ENCODE measurements around the gene CRYBB3.
A peak's percentile ranks its signal among the peaks of the same experiment; 100 is the strongest.
"Not testable (repeated sequence)": the region's sequence is repeated elsewhere in the genome, so short reads cannot be mapped to it uniquely, and the experiment has no call there.

CRYBB3 gene

DNA sequence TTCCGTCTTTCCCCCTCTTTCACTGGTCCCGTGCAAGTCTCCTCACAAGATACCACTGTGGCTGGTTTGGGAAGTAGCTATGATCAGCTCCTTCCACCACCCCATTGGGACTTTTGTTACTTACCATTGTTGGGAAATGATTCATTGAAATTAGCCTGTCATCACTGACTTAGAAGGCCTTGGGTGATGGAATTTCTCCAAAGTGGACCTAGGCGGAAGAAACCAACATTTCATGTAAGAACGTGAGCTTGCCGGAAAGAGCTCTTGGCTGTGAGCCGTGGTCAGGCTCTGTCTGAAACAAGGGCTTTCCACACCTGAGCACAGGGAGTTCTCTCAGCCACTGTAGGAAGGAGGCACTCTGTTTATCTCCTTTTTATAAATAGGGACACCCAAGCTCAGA is 23.5 kb upstream of the CRYBB3 start:
- TF ChIP-seq, protein P1, sequence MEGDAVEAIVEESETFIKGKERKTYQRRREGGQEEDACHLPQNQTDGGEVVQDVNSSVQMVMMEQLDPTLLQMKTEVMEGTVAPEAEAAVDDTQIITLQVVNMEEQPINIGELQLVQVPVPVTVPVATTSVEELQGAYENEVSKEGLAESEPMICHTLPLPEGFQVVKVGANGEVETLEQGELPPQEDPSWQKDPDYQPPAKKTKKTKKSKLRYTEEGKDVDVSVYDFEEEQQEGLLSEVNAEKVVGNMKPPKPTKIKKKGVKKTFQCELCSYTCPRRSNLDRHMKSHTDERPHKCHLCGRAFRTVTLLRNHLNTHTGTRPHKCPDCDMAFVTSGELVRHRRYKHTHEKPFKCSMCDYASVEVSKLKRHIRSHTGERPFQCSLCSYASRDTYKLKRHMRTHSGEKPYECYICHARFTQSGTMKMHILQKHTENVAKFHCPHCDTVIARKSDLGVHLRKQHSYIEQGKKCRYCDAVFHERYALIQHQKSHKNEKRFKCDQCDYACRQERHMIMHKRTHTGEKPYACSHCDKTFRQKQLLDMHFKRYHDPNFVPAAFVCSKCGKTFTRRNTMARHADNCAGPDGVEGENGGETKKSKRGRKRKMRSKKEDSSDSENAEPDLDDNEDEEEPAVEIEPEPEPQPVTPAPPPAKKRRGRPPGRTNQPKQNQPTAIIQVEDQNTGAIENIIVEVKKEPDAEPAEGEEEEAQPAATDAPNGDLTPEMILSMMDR (IDR thresholded peaks at IDR 0.05; ENCODE audit: insufficient read depth, low read depth, low read length, missing control alignments), result peak; percentile 18
- peak; percentile 96 for DNase-seq (ENCODE audit: low read depth)
- H3K4me3 ChIP-seq (ENCODE audit: low read length), result no peak overlapping the region

DNA sequence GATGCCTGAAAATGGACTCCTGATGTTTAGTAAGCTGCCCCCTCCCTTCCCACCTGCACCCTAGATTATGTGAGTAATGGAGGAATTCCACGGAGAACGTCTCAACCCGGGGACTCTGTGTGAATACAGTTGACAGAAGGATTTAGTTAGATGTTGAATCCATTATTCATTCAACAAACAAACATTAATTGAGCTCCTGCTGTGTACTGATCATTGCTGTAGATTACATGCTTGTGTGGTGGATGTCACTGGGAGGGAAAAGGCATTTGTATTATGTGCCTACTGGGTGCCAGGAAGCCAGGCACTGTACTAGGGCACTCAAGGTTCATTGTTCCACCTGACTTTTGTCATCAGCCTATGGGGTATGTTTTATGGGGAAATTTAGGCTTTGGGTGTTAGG is 22.9 kb upstream of the CRYBB3 start:
- DNase-seq (ENCODE audit: low read depth), result no peak
- H3K4me3 ChIP-seq (ENCODE audit: low read length), result no peak overlapping the region
- TF ChIP-seq, protein P1 (IDR thresholded peaks at IDR 0.05; ENCODE audit: insufficient read depth, low read depth, low read length, missing control alignments), result no peak

DNA sequence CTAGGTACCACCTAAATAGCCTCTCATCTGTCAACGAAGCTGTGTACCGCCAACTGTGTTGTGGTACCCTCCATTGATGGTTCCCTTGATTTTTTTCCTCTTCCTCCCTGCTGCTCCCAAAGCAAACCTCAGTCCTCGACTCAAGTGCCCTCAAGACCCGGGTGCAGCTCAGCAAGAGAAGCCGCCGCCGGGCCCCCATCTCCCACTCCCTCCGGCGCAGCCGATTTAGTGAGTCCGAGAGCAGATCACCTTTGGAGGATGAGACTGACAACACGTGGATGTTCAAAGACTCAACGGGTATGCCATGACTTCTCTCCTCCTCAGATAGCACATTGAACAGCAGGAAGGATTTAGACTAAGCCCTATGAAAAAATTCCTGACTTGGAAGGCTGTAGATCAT is 22.4 kb upstream of the CRYBB3 start:
- no peak overlapping the region for H3K4me3 ChIP-seq (ENCODE audit: low read length)
- TF ChIP-seq, protein P1 (IDR thresholded peaks at IDR 0.05; ENCODE audit: insufficient read depth, low read depth, low read length, missing control alignments), result no peak
- no peak for DNase-seq (ENCODE audit: low read depth)

DNA sequence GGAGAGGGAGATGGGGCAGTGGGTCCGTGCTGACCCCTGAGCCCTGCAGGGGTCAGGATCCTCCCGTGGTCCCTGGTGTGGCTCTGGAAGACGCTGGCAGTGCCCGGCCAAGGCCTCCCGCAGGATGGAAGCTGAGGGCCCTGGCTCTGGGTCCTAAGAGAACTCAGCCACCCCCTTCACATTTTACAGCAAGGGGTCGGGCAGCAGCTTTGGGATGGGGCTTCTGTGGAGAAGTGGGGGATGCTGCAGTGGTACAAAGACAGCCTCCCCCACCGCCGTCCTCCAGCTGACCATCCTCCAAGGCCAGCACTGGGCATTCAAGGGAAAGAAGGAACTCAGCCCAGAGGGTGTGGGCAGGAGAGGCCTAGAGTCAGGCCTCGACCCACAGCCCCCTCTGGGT is 21.8 kb upstream of the CRYBB3 start:
- no peak overlapping the region for H3K4me3 ChIP-seq (ENCODE audit: low read length)
- TF ChIP-seq, protein P1 (IDR thresholded peaks at IDR 0.05; ENCODE audit: insufficient read depth, low read depth, low read length, missing control alignments), result no peak
- DNase-seq (ENCODE audit: low read depth), result no peak

DNA sequence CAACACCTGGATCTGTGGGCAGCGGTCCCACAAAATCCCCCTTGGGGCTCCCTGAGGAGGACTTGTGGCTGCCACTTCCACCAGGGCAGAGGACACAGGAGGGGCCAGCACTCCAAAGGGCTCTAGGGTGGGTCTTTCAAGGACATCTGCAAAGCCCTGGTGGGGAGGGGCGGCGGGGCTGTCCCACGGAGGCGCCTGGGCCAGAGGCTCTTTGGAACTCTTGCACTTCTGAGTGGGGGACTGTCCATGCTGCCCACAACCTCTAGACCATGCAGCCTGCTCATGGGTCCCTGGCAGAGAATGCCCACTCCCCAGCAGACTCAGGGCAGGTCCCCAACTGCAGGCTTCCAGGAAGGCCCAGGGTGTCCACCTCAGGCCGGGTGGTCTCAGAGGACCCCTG is 21.3 kb upstream of the CRYBB3 start:
- not testable (repeated sequence) for H3K4me3 ChIP-seq (ENCODE audit: low read length); DNase-seq (ENCODE audit: low read depth)

DNA sequence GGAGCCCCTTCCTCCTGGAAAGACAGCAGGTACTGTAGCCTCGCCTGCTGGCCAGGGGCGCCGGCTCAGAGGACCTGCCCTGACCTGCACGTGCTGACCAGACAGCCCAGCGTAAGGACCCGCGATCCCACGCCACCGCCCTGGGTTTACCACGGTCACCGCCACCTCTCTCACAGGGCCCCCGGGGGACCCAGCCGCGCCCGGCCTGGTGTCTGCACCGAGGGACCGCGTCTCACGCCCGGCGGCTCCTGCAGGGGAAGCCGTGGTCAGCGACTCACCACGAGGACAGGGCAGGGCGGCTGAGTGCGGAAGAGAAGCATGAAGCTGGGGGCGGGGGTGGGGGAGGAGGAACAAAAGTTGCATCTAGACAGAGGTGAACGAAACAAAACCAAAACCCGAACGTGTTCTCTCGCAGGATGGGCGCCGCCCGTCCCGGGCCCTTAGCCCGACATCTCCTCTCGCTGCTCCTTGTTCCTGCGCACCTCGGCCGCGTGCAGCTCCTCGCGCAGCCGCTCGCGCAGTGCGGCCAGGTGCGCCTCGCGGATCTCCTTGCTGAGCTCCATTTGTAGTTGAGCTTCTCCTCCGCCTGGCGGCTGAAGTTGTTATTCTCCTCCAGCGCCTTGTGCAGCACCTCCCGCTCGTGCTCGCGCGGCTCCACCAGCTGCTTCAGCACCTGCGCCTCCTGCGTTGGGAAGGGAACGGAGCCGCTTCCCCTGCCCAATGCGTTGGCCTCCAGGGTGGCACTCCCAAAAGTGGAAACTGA is 20.6 kb upstream of the CRYBB3 start:
- H3K4me3 ChIP-seq (ENCODE audit: low read length); DNase-seq (ENCODE audit: low read depth): not testable (repeated sequence)

DNA sequence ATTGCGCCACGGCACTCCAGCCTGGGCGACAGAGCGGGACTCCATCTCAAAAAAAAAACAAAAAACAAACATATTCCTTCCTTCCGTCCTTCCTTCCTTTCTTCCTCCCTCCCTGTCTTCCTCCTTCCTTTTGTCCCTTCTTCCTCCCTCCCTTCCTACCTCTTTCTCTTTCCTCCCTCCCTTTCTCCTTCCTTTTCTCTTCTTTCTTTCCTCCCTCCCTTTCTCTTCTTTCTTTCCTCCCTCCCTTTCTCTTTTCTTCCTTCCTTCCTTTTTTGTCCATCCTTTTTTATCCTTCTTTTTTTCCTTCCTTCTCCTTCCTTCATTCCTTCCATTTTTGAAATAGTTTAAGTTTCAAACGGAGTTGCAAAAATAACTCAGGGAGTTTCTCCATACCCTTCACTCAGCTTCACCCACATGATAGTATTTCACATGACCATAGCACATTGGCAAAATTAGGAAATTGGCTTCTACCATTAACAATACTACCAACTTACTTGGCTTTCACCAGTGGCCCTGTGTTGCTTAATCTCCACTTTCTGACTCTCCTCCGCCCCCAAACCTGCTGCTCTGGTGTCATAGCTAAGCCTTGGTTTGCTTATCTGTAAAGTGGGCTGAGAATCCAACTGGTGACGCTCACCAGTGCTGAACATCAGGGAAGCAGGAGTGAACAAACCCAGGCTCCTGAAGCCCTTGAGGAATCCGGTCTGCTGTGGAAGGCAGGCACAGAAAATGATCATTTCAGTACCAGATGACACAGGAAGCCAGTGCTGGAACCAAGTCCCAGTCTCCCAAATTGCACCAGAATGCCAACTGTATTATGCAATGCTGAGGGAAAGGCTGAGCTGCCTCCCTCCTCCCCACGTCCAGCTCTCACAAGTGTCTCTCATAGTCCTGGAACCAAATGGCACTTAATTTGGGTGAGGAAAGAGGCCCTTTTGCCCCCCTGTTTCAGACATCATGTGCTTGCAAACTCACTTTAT is 17.2 kb upstream of the CRYBB3 start:
- no peak overlapping the region for H3K4me3 ChIP-seq (ENCODE audit: low read length)
- TF ChIP-seq, protein P1 (IDR thresholded peaks at IDR 0.05; ENCODE audit: insufficient read depth, low read depth, low read length, missing control alignments), result no peak
- no peak for DNase-seq (ENCODE audit: low read depth)
